IMR-90 (cell line): ENCODE data around the gene CLCF1. TPM values are rescaled to one million over a fixed set of nuclear protein-coding genes. Genes with fewer than 3 reads are reported as not detected.

ENCODE experiments used
- ATAC-seq: fragments of 200-7000 bp; cut with Tn5 transposase; 2 replicates; pipeline ENCODE4 v1.9.1; 2020; ENCODE audit warnings: low read depth, mild to moderate bottlenecking, moderate library complexity
- BruUV-seq: library from RNA; stranded (reverse); fragments of 400-500 nt; replicated peaks from 2 replicates; lab custom pipeline; 2021; lab: Mats Ljungman, UMichigan
- CTCF ChIA-PET: fragments of 300-600 bp; formaldehyde crosslinking; extraction: SDS; loops from one replicate; lab custom pipeline; 2021; ENCODE audit warnings: antibody characterized with exemption; lab: Yijun Ruan, JAX
- POLR2A ChIA-PET: fragments of 300-600 bp; sonication (Branson Sonifier 250); formaldehyde crosslinking; loops from one replicate; lab custom pipeline; 2022; ENCODE audit warnings: antibody characterized with exemption; ENCODE audit not compliant: unreplicated experiment; lab: Charles Lee
- DNase-seq: peaks from one replicate; pipeline ENCODE4 v3.0.0; 2013
- H2AFZ ChIP-seq: replicated peaks from 2 replicates; pipeline ENCODE3; 2013; ENCODE audit warnings: low read length, mild to moderate bottlenecking; ENCODE audit not compliant: poor library complexity
- H2AK5ac ChIP-seq: 2 replicates; pipeline ENCODE4 v1.6.1; 2013; ENCODE audit warnings: low read depth, low read length, inconsistent platforms
- H2AK9ac ChIP-seq: replicated peaks from 2 replicates; pipeline ENCODE3; 2013; ENCODE audit warnings: mild to moderate bottlenecking, low read depth, low read length, moderate library complexity; ENCODE audit not compliant: poor library complexity
- H2BK120ac ChIP-seq: 2 replicates; pipeline ENCODE4 v1.6.1; 2013; ENCODE audit warnings: low read depth, low read length, inconsistent platforms
- H2BK15ac ChIP-seq: 3 replicates; pipeline ENCODE4 v1.6.1; 2013; ENCODE audit warnings: low read depth, low read length, inconsistent platforms
- H2BK20ac ChIP-seq: 2 replicates; pipeline ENCODE4 v1.6.1; 2013; ENCODE audit warnings: low read depth, mild to moderate bottlenecking, inconsistent platforms, low read length, moderate library complexity
- H2BK5ac ChIP-seq: 2 replicates; pipeline ENCODE4 v1.6.1; 2013; ENCODE audit warnings: mild to moderate bottlenecking, low read depth, low read length, inconsistent platforms; ENCODE audit not compliant: poor library complexity, severe bottlenecking
- H3K14ac ChIP-seq: replicated peaks from 2 replicates; pipeline ENCODE4 v1.6.1; 2013; ENCODE audit warnings: low read depth, low read length, inconsistent platforms
- H3K18ac ChIP-seq: 2 replicates; pipeline ENCODE4 v1.6.1; 2013; ENCODE audit warnings: low read depth, low read length, control low read depth
- H3K23ac ChIP-seq: 2 replicates; pipeline ENCODE4 v1.6.1; 2013; ENCODE audit warnings: low read depth, low read length, inconsistent platforms
- H3K27ac ChIP-seq: 2 replicates; pipeline ENCODE4 v1.5.1; 2013; ENCODE audit warnings: mild to moderate bottlenecking, control low read depth, low read length; ENCODE audit not compliant: insufficient read depth
- H3K27me3 ChIP-seq: 2 replicates; pipeline ENCODE4 v1.6.1; 2013; ENCODE audit warnings: low read length; ENCODE audit not compliant: control insufficient read depth, insufficient read depth
- H3K36me3 ChIP-seq: 2 replicates; pipeline ENCODE4 v1.6.1; 2013; ENCODE audit warnings: low read length, mixed read lengths; ENCODE audit not compliant: control insufficient read depth, insufficient read depth
- H3K4ac ChIP-seq: 2 replicates; pipeline ENCODE4 v1.6.1; 2013; ENCODE audit warnings: low read depth, low read length, inconsistent platforms
- H3K4me1 ChIP-seq: 2 replicates; pipeline ENCODE4 v1.6.1; 2013; ENCODE audit warnings: low read length, mixed read lengths; ENCODE audit not compliant: control insufficient read depth, insufficient read depth
- H3K4me2 ChIP-seq: 2 replicates; pipeline ENCODE4 v1.6.1; 2013; ENCODE audit warnings: low read depth, mild to moderate bottlenecking, control low read depth, low read length, moderate library complexity
- H3K4me3 ChIP-seq: 2 replicates; pipeline ENCODE4 v1.5.1; 2013; ENCODE audit warnings: low read depth, mild to moderate bottlenecking, control low read depth, low read length, moderate library complexity; ENCODE audit not compliant: insufficient read depth
- H3K56ac ChIP-seq: 2 replicates; pipeline ENCODE4 v1.6.1; 2013; ENCODE audit warnings: low read length, inconsistent platforms; ENCODE audit not compliant: insufficient read depth; ENCODE audit errors: extremely low read depth
- H3K79me1 ChIP-seq, 2 experiments: 2 replicates each; pipeline ENCODE4 v1.6.1; 2013; ENCODE audit warnings: low read length in 2 of 2, inconsistent platforms in 1 of 2, low read depth in 1 of 2
- H3K9ac ChIP-seq: 2 replicates; pipeline ENCODE4 v1.6.1; 2013; ENCODE audit warnings: low read depth, low read length, control low read depth
- H3K9me1 ChIP-seq: 2 replicates; pipeline ENCODE4 v1.6.1; 2013; ENCODE audit warnings: low read length, inconsistent platforms; ENCODE audit not compliant: insufficient read depth
- H3K9me3 ChIP-seq: 2 replicates; pipeline ENCODE4 v1.6.1; 2013; ENCODE audit warnings: low read length; ENCODE audit not compliant: control insufficient read depth, insufficient read depth
- H4K20me1 ChIP-seq: 2 replicates; pipeline ENCODE4 v1.6.1; 2013; ENCODE audit warnings: low read length, inconsistent platforms; ENCODE audit not compliant: insufficient read depth
- H4K5ac ChIP-seq: 2 replicates; pipeline ENCODE4 v1.6.1; 2013; ENCODE audit warnings: mild to moderate bottlenecking, low read depth, low read length, control low read depth
- H4K8ac ChIP-seq, 2 experiments: 2 replicates each; pipeline ENCODE4 v1.6.1; 2013; ENCODE audit warnings: low read depth in 2 of 2, low read length in 2 of 2, control low read depth in 1 of 2, inconsistent platforms in 1 of 2
- H4K91ac ChIP-seq: 2 replicates; pipeline ENCODE4 v1.6.1; 2013; ENCODE audit warnings: low read depth, low read length, inconsistent platforms; ENCODE audit not compliant: insufficient read depth
- BHLHE40 ChIP-seq: fragments of 150-350 bp; IDR thresholded peaks from 2 replicates; pipeline ENCODE4 v1.6.1; 2016; ENCODE audit warnings: mild to moderate bottlenecking, low read depth, low read length
- CEBPB ChIP-seq: IDR thresholded peaks from 2 replicates; pipeline ENCODE4 v1.6.1; 2012; ENCODE audit warnings: low read depth, low read length, improper control_type of control experiment
- CHD1 ChIP-seq: IDR thresholded peaks from 2 replicates; pipeline ENCODE4 v1.6.1; 2012; ENCODE audit warnings: low read depth, low read length, improper control_type of control experiment
- FOS ChIP-seq: fragments of 150-350 bp; IDR thresholded peaks from 2 replicates; pipeline ENCODE4 v1.6.1; 2016; ENCODE audit warnings: low read depth, low read length
- MAZ ChIP-seq: IDR thresholded peaks from 2 replicates; pipeline ENCODE4 v1.6.1; 2012; ENCODE audit warnings: low read depth, mild to moderate bottlenecking, low read length, improper control_type of control experiment, moderate library complexity, borderline replicate concordance
- NFE2L2 ChIP-seq: fragments of 150-350 bp; IDR thresholded peaks from 2 replicates; pipeline ENCODE4 v1.6.1; 2016; ENCODE audit warnings: low read depth, mild to moderate bottlenecking, low read length
- POLR2A ChIP-seq: IDR thresholded peaks from 2 replicates; pipeline ENCODE4 v1.6.1; 2012; ENCODE audit warnings: mild to moderate bottlenecking, low read depth, low read length
- RAD21 ChIP-seq: IDR thresholded peaks from 2 replicates; pipeline ENCODE4 v1.6.1; 2012; ENCODE audit warnings: low read length, improper control_type of control experiment
- USF2 ChIP-seq: fragments of 150-350 bp; IDR thresholded peaks from 2 replicates; pipeline ENCODE4 v1.6.1; 2017; ENCODE audit warnings: mild to moderate bottlenecking, antibody characterized with exemption, low read length, low read depth
- WGBS, 2 experiments: methylation state at CpG; one replicate each; pipeline versions ENCODE4 v1.1.5 to v1.1.7; 2013; ENCODE audit warnings: missing lambda C conversion rate in 2 of 2; ENCODE audit not compliant: insufficient read length in 1 of 2; ENCODE audit errors: extremely low coverage in 2 of 2; 5-methylcytosine and 5-hydroxymethylcytosine counted together
- dilution Hi-C: fragments of 300-500 bp; cut with HindIII; formaldehyde crosslinking; loops from one replicate; pipeline ENCODE4 v1.14.3; 2018; ENCODE audit warnings: low sequenced_read_pairs; ENCODE audit not compliant: unreplicated experiment
- in situ Hi-C: fragments of 300-500 bp; cut with MboI; formaldehyde crosslinking; loops from 3 replicates; pipeline ENCODE4 v1.14.3; 2019; ENCODE audit warnings: low sequenced_read_pairs, inconsistent platforms, mixed read lengths
- intact Hi-C: fragments of 100-400 bp; cut with micrococcal nuclease; formaldehyde crosslinking; loops from 2 replicates; pipeline ENCODE4 v1.10.0; 2022
- polyA plus RNA-seq, 3 experiments: library from polyadenylated mRNA; depleted of rRNA; stranded (reverse); fragments of >200 nt; gene quantifications; 2 replicates each; pipeline ENCODE4 v1.2.3, GENCODE V29; 2012; ENCODE audit warnings: low replicate concordance in 1 of 3
- total RNA-seq: library from RNA; depleted of rRNA; stranded (reverse); fragments of >200 nt; gene quantifications from 2 replicates; pipeline ENCODE4 v1.2.3, GENCODE V29; 2012

CLCF1 gene
- total and polyA plus RNA-seq, 2 of the 4 experiments (the other 2 are of a cell fraction): 5.6 to 27.8 TPM

GRCh38 chr11:67387069-67387468, 13.7 kb upstream of the CLCF1 start:
- Histone ChIP-seq H3K9ac (no peak overlapping the region), H3K27ac (no peak overlapping the region)

More at GRCh38 chr11:67387069-67387468, 13.7 kb upstream of the CLCF1 start:
- no peaks in the 10 kb centered on the region for H3K36me3 ChIP-seq
- H2BK15ac ChIP-seq: no peak overlapping the region
- ATAC-seq: no peak
- no peak overlapping the region for H4K5ac ChIP-seq
- POLR2A ChIA-PET: interaction anchor here (0.6 kb wide), 2 partner anchors 122 to 147 kb away, joined by 4 to 6 read pairs; no protein-coding TSS in a partner anchor
- H3K56ac ChIP-seq: no peak overlapping the region
- H2BK5ac ChIP-seq: no peak overlapping the region
- no peak overlapping the region for H2AK5ac ChIP-seq
- no peak overlapping the region for H2AFZ ChIP-seq
- no peaks in the 10 kb centered on the region for H4K20me1 ChIP-seq
- H2BK20ac ChIP-seq: no peak overlapping the region
- no peak overlapping the region for H3K4me3 ChIP-seq
- no peak overlapping the region for H4K8ac ChIP-seq
- H3K4ac ChIP-seq: no peak overlapping the region
- H3K18ac ChIP-seq: no peak overlapping the region
- no peak overlapping the region for H4K91ac ChIP-seq
- no peak for DNase-seq
- no peak overlapping the region for H3K23ac ChIP-seq
- H3K4me2 ChIP-seq: no peak overlapping the region
- WGBS, 2 experiments: no CpG with 5 or more reads among the region's 9 CpGs
- no peaks in the 10 kb centered on the region; the same call in 1 of the 2 replicates for H3K27me3 ChIP-seq
- H2BK120ac ChIP-seq: no peak overlapping the region
- peaks cover 8% of the 10 kb centered on the region; the same call in 1 of the 2 replicates for H3K4me1 ChIP-seq
- H3K14ac ChIP-seq: no peak overlapping the region
- dilution Hi-C loops (no loop called here), in situ Hi-C loops (no loop called here), intact Hi-C loops (no loop called here)
- no TSS peak for BruUV-seq
- CTCF ChIA-PET: interaction anchor here (0.9 kb wide), 1 partner anchor 14 kb away, joined by 5 read pairs; the partner anchor contains the start of gene PPP1CA
- H3K79me1 ChIP-seq: peaks cover 10 to 21% of the 10 kb centered on the region in 2 experiments; a peak in 3 of 4 replicates
- TF ChIP-seq NFE2L2: no peak
- no peak for TF ChIP-seq RAD21
- no peak for TF ChIP-seq CEBPB
- TF ChIP-seq POLR2A: no peak
- no peak for TF ChIP-seq FOS
- TF ChIP-seq BHLHE40: no peak
- no peak for TF ChIP-seq MAZ
- TF ChIP-seq CHD1: no peak
- TF ChIP-seq USF2: no peak
- no peaks in the 10 kb centered on the region for H3K9me3 ChIP-seq
- no peaks in the 10 kb centered on the region; the same call in 1 of the 2 replicates for H3K9me1 ChIP-seq
- no peak overlapping the region for H2AK9ac ChIP-seq
